ENCODE measurements around the gene MCC.

Gene MCC

DNA sequence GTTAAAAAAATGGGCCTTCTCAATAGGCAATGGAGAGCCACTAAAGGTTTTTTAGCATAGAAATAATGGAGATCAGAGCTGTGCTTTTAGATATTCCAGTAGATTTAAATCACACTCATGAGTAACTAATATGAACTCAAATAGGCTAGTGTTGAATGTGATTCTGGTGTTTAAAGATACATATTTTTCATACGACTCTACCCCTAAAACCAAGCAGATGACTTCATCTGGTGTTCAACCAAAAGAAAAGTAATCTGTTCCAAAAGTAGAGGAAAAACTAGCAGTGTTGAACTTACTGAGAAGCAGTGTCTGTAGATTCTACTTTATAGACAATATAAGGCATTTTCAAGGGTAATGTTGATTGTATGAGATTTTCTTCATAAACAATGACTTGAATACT, 191.6 kb downstream of the MCC start:
- Mint-ChIP-seq H3K4me1 (peaks cover 16% of the 10 kb centered on the region), H3K36me3 (no peaks in the 10 kb centered on the region), H3K27ac (no peak overlapping the region), H3K9me3 (no peaks in the 10 kb centered on the region), H3K4me3 (no peak overlapping the region)
- no peak for DNase-seq (ENCODE audit: low spot score in 2 of 2)
- no peak for ATAC-seq

DNA sequence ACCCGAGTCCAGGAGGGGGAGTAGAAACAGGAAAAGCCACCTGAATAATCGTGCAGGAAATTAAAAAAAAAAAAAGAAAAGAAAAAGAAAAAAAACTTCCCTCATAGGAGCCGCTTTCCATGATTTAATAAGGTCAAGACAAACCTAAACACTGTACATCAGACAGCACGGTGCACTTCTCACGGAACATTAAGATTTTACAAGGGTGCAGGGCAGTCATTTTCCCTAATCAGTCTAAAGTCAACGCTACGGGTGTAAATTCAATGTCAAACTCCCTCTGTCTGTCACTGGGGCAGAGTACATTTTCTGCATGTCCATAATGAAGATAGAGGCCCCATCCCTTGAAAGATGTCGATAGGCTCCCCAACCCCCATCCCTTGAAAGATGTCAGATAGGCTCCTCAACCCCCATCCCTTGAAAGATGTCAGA, 193.1 kb downstream of the MCC start:
- no peaks in the 10 kb centered on the region for H3K9me3 Mint-ChIP-seq
- H3K4me1 Mint-ChIP-seq, result peaks cover 16% of the 10 kb centered on the region
- DNase-seq (ENCODE audit: low spot score in 2 of 2), result no peak
- no peak for ATAC-seq
- H3K36me3 Mint-ChIP-seq, result no peaks in the 10 kb centered on the region
- peak overlapping the region; percentile 81 for H3K4me3 Mint-ChIP-seq
- peak overlapping the region; percentile 38 for H3K27ac Mint-ChIP-seq

DNA sequence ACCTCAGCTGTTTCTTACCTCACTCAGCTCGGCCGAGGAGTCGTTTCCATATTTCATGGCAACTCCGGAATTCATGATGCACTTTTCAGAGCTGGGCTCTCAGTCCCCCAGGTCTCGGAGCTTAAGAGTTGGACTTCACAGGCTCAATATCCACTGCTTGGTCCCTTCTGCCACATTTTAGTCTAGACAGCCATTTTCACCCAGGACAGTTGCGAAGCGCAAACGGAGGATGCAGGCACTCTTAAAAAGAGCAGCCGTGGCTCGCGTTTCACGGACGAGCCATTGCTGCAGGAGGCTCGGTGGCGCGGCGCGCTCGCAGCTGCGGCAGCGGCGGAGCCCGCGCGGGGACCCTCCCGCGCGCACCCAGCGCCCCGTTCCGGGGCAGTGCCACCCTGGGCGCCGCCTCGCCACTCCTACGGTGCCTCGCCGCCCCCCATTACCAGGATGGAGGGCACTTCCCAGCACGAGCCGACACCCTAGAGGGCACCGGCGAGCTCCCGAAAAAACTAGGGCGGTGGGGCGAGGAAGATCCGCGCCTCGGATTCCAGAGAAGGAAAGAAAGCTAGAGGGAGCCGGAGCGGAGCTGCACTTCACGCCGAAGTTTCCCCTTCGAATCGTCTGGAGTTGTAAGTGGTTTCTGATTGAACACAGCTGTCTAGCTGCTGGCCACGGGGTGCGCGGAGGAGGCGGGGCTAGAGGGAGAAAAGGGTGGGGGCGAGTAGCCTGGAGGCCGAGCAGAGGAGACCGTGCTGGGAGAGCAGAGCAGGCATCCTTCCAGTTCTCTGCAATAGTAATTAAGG, 193.7 kb downstream of the MCC start:
- H3K4me3 Mint-ChIP-seq, result peak overlapping the region; percentile 81
- peak; percentile 95 for ATAC-seq
- H3K27ac Mint-ChIP-seq, result peak overlapping the region; percentile 38
- no peaks in the 10 kb centered on the region for H3K9me3 Mint-ChIP-seq
- peak; percentile 52 to 85 for DNase-seq (ENCODE audit: low spot score in 2 of 2)
- peaks cover 16% of the 10 kb centered on the region for H3K4me1 Mint-ChIP-seq
- H3K36me3 Mint-ChIP-seq, result no peaks in the 10 kb centered on the region

DNA sequence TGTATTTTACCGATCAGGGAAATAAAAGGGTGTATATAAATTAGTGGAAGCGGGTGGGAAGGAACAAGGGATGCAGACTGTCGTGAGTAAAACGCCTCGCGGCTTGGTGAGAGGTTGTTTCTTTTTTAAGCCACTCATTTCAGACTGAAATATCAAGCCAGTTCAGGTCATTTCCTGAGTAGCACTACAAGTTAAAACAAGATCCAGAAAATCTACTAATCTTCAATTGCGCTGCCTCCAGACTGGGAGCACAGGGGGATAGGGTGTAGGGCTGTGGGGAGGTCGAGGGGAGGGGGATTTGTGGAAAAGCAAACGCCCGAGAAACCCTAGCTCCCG, 194.3 kb downstream of the MCC start:
- ATAC-seq (peak; percentile 55), DNase-seq (ENCODE audit: low spot score in 2 of 2) (no peak)
- no peaks in the 10 kb centered on the region for H3K9me3 Mint-ChIP-seq
- H3K27ac Mint-ChIP-seq, result peak overlapping the region; percentile 38
- H3K4me1 Mint-ChIP-seq, result peaks cover 16% of the 10 kb centered on the region
- peak overlapping the region; percentile 81 for H3K4me3 Mint-ChIP-seq
- no peaks in the 10 kb centered on the region for H3K36me3 Mint-ChIP-seq

DNA sequence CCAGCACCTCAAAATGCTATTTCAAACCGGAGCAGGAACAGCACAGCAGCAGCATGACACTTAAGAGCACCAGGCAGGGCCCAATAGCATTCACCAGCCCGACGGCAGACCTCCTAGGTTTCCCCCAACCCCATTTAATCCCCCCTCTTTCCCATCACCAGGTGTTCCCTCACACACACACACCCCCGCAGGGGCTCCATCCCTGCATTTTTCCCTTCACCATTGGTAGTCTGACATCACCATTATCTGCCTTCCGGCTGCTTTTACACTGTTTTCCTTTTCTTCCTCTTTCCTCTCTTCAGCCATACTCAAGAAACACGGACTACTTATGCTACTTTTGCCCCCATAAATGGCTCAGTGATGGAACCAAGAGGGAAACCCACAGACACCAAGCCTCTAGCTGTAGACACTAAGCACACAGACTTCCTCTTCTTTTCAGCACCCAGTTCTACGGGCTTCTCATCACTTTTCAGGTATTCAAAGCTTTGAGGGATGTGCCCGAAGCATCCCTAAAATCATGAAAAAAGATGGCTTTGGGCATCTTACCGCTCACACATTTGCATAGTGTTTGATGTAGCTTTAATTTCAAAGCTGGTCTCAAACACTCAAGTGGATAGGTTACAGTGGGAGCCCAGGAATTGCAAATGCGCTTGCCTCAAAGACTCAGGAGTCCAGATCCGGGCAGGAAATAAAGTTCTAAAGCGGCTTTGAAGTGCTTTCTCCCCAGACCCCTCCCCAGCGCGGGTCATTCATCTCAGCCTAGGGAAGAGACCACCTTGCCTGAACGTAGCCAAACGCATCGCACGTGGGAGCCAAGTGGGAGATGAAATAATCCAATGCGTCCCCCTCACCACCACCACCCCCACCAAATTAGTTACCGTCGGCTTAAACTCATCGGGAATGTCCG, 194.9 kb downstream of the MCC start:
- Mint-ChIP-seq H3K27ac (peak overlapping the region; percentile 38), H3K9me3 (no peaks in the 10 kb centered on the region), H3K36me3 (no peaks in the 10 kb centered on the region), H3K4me1 (peaks cover 16% of the 10 kb centered on the region), H3K4me3 (peak overlapping the region; percentile 81)
- no peak for DNase-seq (ENCODE audit: low spot score in 2 of 2)
- no peak for ATAC-seq

DNA sequence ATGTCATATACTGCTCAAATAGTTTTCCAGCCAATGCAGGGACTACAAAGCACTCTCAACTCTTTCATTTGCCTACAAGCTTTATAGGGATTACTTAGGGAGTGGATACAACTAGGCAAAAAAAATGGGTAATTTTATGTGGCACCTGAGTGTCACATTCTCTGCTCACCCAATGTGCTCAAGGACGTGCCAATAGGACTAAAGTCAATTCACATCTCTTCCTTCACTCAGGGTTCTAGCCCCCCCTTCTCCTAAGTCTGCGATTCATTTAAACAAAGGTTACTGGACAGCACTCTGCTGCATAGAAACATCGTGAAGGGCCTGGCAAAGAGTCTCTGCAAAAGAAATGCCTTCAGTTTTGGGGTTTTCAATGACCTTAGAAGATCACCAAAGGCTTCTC, 195.8 kb downstream of the MCC start:
- no peak for ATAC-seq
- Mint-ChIP-seq H3K9me3 (no peaks in the 10 kb centered on the region), H3K4me1 (peaks cover 16% of the 10 kb centered on the region), H3K4me3 (peak overlapping the region; percentile 81), H3K36me3 (no peaks in the 10 kb centered on the region), H3K27ac (no peak overlapping the region)
- no peak for DNase-seq (ENCODE audit: low spot score in 2 of 2)

DNA sequence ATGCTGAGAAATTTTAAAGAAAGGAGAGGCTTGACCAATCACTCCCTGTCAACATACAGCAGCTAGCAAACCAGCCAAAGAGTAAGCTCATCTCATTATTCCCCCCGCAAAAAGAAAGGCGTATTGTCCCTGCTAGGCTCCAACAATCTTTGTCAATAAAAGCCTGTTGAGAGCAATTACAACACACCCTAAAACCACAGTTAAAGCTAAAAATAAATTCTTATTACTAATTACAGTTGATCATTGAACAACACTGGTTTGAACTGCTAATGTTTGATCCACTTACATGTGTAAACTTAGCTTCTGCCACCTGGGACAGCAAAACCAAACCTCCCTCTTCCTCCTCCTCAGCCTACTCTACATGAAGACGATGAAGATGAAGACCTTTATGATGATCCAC, 204.7 kb downstream of the MCC start:
- H3K36me3 Mint-ChIP-seq, result no peaks in the 10 kb centered on the region
- peaks cover under 1% of the 10 kb centered on the region for H3K4me1 Mint-ChIP-seq
- ATAC-seq (no peak), DNase-seq (ENCODE audit: low spot score in 2 of 2) (no peak)
- H3K9me3 Mint-ChIP-seq, result no peaks in the 10 kb centered on the region
- H3K4me3 Mint-ChIP-seq, result no peak overlapping the region
- H3K27ac Mint-ChIP-seq, result no peak overlapping the region

DNA sequence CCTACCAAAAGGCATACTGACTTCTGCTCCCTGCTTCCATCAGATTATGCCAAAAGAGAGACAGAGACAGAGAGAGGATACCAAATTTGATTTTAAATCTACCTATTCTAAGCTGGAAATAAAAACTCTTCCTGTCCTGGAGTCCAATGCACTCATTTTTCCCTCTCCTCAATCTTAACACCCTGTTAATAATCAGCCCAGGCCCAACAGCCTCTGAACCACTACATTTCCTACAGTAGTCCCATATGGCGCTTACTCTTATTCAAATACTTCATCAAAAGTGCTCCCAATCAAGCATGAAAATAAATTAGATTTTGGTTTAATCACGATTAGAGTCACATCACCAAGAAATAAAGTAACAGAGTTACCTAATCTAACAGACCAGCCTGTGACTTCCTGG, 205.8 kb downstream of the MCC start:
- DNase-seq (ENCODE audit: low spot score in 2 of 2) (no peak), ATAC-seq (no peak)
- Mint-ChIP-seq H3K27ac (no peak overlapping the region), H3K4me1 (peaks cover 6% of the 10 kb centered on the region), H3K36me3 (no peaks in the 10 kb centered on the region), H3K9me3 (no peaks in the 10 kb centered on the region), H3K4me3 (no peak overlapping the region)

DNA sequence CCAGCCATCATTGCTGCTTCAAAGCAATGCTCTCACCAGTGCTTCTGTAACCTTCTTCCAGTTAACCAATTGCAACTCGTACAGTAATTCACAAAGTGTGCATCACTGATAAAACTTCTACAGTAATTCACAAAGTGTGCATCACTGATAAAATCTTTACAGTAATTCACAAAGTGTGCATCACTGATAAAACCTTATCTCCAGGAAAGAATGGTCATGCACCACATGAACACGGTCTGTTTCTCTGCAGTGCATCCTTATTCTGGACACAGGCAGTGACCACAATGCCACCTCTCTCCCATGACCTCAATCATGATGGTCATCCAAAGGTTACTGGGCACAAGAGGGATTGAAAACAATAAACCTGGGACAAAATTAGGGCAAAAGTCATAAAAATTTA, 207.1 kb downstream of the MCC start:
- Mint-ChIP-seq H3K27ac (no peak overlapping the region), H3K9me3 (no peaks in the 10 kb centered on the region), H3K36me3 (no peaks in the 10 kb centered on the region), H3K4me1 (peaks cover 6% of the 10 kb centered on the region), H3K4me3 (no peak overlapping the region)
- no peak for DNase-seq (ENCODE audit: low spot score in 2 of 2)
- ATAC-seq, result no peak

DNA sequence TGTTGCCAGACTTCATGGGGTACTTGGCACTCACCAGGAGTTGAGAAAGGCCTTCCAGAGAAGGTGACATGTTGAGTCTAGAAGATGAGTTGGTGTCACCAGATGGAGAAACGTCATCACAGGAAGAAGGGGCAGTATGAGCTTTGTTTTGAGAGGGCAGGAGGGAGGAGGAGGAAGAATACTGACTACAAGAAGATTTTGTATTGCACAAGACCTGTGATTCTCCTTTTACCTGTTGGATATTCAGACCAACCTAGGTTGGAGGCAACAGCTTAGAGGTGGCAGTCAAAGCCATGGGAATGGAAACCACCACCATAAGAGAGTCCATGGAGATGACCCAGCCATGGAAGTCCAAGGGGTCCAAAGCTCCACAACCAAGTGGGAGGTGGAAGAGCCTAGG, 207.7 kb downstream of the MCC start:
- DNase-seq (ENCODE audit: low spot score in 2 of 2) (no peak), ATAC-seq (no peak)

DNA sequence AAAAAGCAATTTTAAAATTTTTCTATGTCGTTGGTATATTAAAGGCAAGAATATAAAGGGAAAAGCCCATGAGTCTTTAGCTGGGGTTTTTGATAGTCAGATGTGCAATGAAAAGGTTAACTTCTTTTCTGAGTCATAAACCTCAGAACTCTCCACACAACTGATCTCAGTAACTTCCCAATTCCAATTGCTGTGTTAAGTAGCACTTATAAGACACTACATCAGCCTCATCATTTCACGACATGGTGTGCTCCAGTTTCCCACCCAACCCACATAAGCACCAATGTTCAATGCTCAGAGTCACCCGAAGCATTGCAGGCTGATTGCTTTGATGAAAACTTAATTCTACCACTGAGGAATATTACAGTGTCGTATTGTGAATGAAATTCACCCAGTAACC, 209.3 kb downstream of the MCC start:
- no peaks in the 10 kb centered on the region for H3K36me3 Mint-ChIP-seq

More for the DNA sequence above, 207.7 kb downstream of the MCC start:
- Mint-ChIP-seq H3K4me3 (no peak overlapping the region), H3K27ac (no peak overlapping the region), H3K4me1 (peaks cover 6% of the 10 kb centered on the region), H3K9me3 (no peaks in the 10 kb centered on the region), H3K36me3 (no peaks in the 10 kb centered on the region)

DNA sequence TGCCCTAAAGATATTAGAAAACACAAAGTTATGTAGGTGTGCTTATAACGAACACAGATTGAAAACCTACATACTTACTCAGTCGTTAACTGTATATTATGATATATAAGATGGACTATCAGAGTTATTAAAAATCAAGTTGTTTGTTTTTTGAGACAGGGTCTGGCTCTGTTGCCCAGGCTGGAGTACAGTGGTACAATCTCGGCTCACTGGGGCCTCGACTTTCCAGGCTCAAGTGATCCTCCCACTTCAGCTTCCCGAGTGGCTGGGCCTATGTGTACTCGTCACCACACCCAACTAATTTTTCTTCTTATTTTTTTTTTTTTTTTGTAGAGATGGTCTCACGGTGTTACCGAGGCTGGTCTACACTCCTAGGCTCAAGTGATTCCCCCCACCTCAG, 211.8 kb downstream of the MCC start:
- H3K4me3 Mint-ChIP-seq, result no peak overlapping the region

More for the DNA sequence above, 209.3 kb downstream of the MCC start:
- no peak overlapping the region for H3K4me3 Mint-ChIP-seq
- no peak overlapping the region for H3K27ac Mint-ChIP-seq
- H3K4me1 Mint-ChIP-seq, result peaks cover 10% of the 10 kb centered on the region
- DNase-seq (ENCODE audit: low spot score in 2 of 2) (no peak), ATAC-seq (peak; percentile 89)
- no peaks in the 10 kb centered on the region for H3K9me3 Mint-ChIP-seq

DNA sequence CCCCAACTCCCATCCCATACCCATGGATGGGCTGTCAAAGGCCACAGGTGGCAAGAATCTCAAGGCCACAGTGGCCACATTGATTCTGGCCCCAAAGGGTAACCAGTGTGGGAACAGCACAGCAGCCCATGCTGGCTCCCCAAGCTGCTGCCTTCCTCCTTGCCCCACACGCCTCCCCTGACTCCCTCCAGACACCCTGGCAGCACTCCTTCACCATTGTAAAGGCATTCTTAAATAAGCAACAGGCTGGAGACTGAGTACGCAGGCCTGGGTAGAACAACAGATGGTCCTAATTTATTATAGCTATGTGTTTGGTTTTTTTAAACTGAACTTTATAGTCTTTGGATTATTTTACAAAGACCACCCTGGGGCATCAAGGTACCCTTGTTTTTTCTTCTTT, 212.3 kb downstream of the MCC start:
- Mint-ChIP-seq H3K9me3 (no peaks in the 10 kb centered on the region), H3K4me1 (peaks cover 14% of the 10 kb centered on the region)
- no peak for ATAC-seq

More for the DNA sequence above, 211.8 kb downstream of the MCC start:
- Mint-ChIP-seq H3K36me3 (no peaks in the 10 kb centered on the region), H3K27ac (no peak overlapping the region), H3K4me1 (peaks cover 14% of the 10 kb centered on the region), H3K9me3 (no peaks in the 10 kb centered on the region)
- no peak for DNase-seq (ENCODE audit: low spot score in 2 of 2)
- no peak for ATAC-seq

DNA sequence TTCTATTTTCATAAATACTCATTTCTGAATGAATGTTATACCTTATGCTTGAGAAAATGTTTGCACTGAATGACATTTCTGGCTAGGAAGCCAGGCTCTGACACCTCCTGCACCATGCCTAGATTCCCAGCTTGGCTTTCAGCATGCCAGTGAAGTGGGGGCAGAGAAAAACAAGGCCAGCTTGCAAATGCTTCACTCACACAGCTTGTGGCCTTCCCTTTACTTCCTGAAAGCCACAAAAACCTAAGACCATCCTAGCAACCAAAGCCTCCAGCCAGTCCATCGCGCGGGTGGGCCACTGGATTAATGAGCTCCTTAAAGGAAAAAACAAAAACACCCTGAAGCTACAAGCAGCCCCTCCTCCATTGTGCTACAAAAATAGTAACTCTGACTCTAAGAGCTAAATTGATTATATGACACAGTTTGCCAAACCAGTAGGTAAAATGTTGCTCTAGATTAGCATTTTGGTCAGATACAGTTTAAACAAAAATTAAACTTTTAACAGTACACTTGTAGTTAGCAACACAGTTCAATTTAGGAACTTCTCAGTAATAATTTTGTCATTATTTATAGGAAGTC, 213.3 kb downstream of the MCC start:
- H3K4me3 Mint-ChIP-seq, result no peak overlapping the region
- H3K27ac Mint-ChIP-seq, result no peak overlapping the region
- no peaks in the 10 kb centered on the region for H3K9me3 Mint-ChIP-seq
- H3K36me3 Mint-ChIP-seq, result no peaks in the 10 kb centered on the region
- DNase-seq (ENCODE audit: low spot score in 2 of 2), result no peak
- H3K4me1 Mint-ChIP-seq, result peaks cover 14% of the 10 kb centered on the region
- no peak for ATAC-seq

More for the DNA sequence above, 212.3 kb downstream of the MCC start:
- H3K27ac Mint-ChIP-seq, result no peak overlapping the region
- H3K36me3 Mint-ChIP-seq, result no peaks in the 10 kb centered on the region
- DNase-seq (ENCODE audit: low spot score in 2 of 2), result no peak
- no peak overlapping the region for H3K4me3 Mint-ChIP-seq

DNA sequence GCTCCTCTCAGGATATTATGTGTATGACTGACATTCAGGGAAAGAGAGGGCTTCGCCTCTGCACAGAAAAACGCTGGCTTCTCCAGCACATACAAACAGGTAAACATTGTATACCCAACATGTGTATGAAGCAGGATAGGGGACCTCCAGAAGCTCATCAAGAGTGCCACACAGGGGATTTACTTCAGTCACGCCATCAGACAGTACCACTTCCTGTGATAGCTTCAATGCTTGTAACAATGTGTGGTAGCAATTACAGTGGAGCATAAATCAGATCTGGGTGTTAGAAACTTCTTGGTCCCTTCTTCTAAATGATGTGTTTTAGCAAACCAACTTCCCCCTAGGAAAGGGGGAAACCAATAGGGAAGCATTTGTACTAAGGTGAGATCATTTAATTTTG, 214.3 kb downstream of the MCC start:
- ATAC-seq (peak; percentile 84), DNase-seq (ENCODE audit: low spot score in 2 of 2) (no peak)
- Mint-ChIP-seq H3K27ac (no peak overlapping the region), H3K9me3 (no peaks in the 10 kb centered on the region), H3K4me1 (peaks cover 22% of the 10 kb centered on the region), H3K36me3 (no peaks in the 10 kb centered on the region), H3K4me3 (no peak overlapping the region)
